GM23338 (cell line): Measurements from ENCODE around the gene NDUFAF7. TPM values are rescaled to one million over a fixed set of nuclear protein-coding genes. Genes with fewer than 3 reads are reported as not detected.

Experiments
- ATAC-seq: fragments of 200-7000 bp; cut with Tn5 transposase; 3 replicates; pipeline ENCODE4 v1.9.1; 2020
- DNase-seq: peaks from one replicate; pipeline ENCODE4 v3.0.0-alpha.2; 2015; ENCODE audit warnings: low spot score
- H2AFZ ChIP-seq: fragments of 200-600 bp; sonication (generic); 2 replicates; pipeline ENCODE4 v1.8.0; 2016; ENCODE audit warnings: antibody characterized with exemption, mild to moderate bottlenecking, moderate library complexity
- H3F3A ChIP-seq: fragments of 200-600 bp; sonication (generic); replicated peaks from 2 replicates; pipeline ENCODE4 v1.8.0; 2017; ENCODE audit warnings: antibody characterized with exemption, mixed run types, low read depth
- H3K27ac ChIP-seq: fragments of 200-600 bp; sonication (generic); 2 replicates; pipeline ENCODE4 v1.6.1; 2016; ENCODE audit warnings: low read depth
- H3K27me3 ChIP-seq: fragments of 200-600 bp; sonication (generic); 2 replicates; pipeline ENCODE4 v1.8.0; 2016; ENCODE audit warnings: mild to moderate bottlenecking, mixed run types, moderate library complexity; ENCODE audit not compliant: insufficient read depth
- H3K36me3 ChIP-seq: fragments of 200-600 bp; sonication (generic); 2 replicates; pipeline ENCODE4 v1.8.0; 2016; ENCODE audit warnings: mild to moderate bottlenecking; ENCODE audit not compliant: insufficient read depth
- H3K4me1 ChIP-seq: fragments of 200-600 bp; sonication (generic); 2 replicates; pipeline ENCODE4 v1.8.0; 2016; ENCODE audit warnings: mild to moderate bottlenecking, moderate library complexity; ENCODE audit not compliant: insufficient read depth
- H3K4me2 ChIP-seq: fragments of 200-600 bp; sonication (generic); 2 replicates; pipeline ENCODE4 v1.7.1; 2017; ENCODE audit warnings: mixed run types
- H3K4me3 ChIP-seq: fragments of 200-600 bp; sonication (generic); 2 replicates; pipeline ENCODE4 v1.6.1; 2016; ENCODE audit warnings: mixed run types
- H3K79me2 ChIP-seq: fragments of 200-600 bp; sonication (generic); replicated peaks from 2 replicates; pipeline ENCODE4 v1.8.0; 2017; ENCODE audit warnings: mild to moderate bottlenecking; ENCODE audit not compliant: insufficient read depth
- H3K9me2 ChIP-seq: fragments of 200-600 bp; sonication (generic); 2 replicates; pipeline ENCODE4 v1.8.0; 2017; ENCODE audit not compliant: insufficient read depth
- H4K20me1 ChIP-seq: fragments of 200-600 bp; sonication (generic); replicated peaks from 2 replicates; pipeline ENCODE4 v1.8.0; 2017; ENCODE audit warnings: mild to moderate bottlenecking; ENCODE audit not compliant: insufficient read depth
- H3K27ac Mint-ChIP-seq: 2 replicates; pipeline ENCODE4 v1.8.0; 2020; ENCODE audit warnings: inconsistent platforms, mild to moderate bottlenecking, moderate library complexity, mixed read lengths
- H3K27me3 Mint-ChIP-seq: 3 replicates; pipeline ENCODE4 v1.8.0; 2022; ENCODE audit warnings: low read depth, mild to moderate bottlenecking, moderate library complexity, mixed read lengths, inconsistent platforms; ENCODE audit not compliant: insufficient read depth, poor library complexity
- H3K36me3 Mint-ChIP-seq: 3 replicates; pipeline ENCODE4 v1.8.0; 2021; ENCODE audit warnings: low read depth, mild to moderate bottlenecking, inconsistent platforms, moderate library complexity, mixed read lengths
- H3K4me1 Mint-ChIP-seq: 3 replicates; pipeline ENCODE4 v1.8.0; 2020; ENCODE audit warnings: mild to moderate bottlenecking, inconsistent platforms, mixed read lengths
- H3K4me3 Mint-ChIP-seq: 3 replicates; pipeline ENCODE4 v1.8.0; 2021; ENCODE audit warnings: moderate library complexity, mild to moderate bottlenecking, inconsistent platforms, mixed read lengths
- H3K9me3 Mint-ChIP-seq: 3 replicates; pipeline ENCODE4 v1.8.0; 2020; ENCODE audit warnings: moderate library complexity, mild to moderate bottlenecking, inconsistent platforms, mixed read lengths
- EZH2phosphoT487 ChIP-seq: fragments of 200-600 bp; sonication (generic); IDR thresholded peaks from one replicate; pipeline ENCODE4 v1.8.1; 2018; ENCODE audit warnings: antibody characterized with exemption; ENCODE audit not compliant: unreplicated experiment
- ZNF114 ChIP-seq: fragments of 250-450 bp; sonication (Bioruptor Pico); IDR thresholded peaks from 2 replicates; pipeline ENCODE4 v1.5.0; 2020; ENCODE audit warnings: mild to moderate bottlenecking, moderate library complexity
- polyA plus RNA-seq: library from polyadenylated mRNA; unstranded; fragments of >200 nt; fragmentation: Nextera tagmentation; extraction: Ambion mirVana; gene quantifications from 2 replicates; pipeline ENCODE4 v1.2.1, GENCODE V29; 2016
- total RNA-seq: library from RNA; depleted of rRNA; stranded (reverse); fragments of >200 nt; shearing (Covaris generic); gene quantifications from 2 replicates; pipeline ENCODE4 v1.2.3, GENCODE V29; 2014
- TF ChIP-seq, protein P1 (sequence below): fragments of 250-450 bp; sonication (Bioruptor Pico); IDR thresholded peaks from 2 replicates; pipeline ENCODE4 v1.5.0; 2020; ENCODE audit warnings: mild to moderate bottlenecking, moderate library complexity
- TF ChIP-seq, protein P2 (sequence below), 2 experiments: fragments of 200-600 bp in 1 of 2; sonication (generic) in 1 of 2; conservative IDR thresholded peaks; 2 replicates each; pipeline versions ENCODE4 v1.5.1 to v1.6.1; 2016 to 2017; ENCODE audit warnings: antibody characterized with exemption in 2 of 2, low read depth in 2 of 2, mild to moderate bottlenecking in 2 of 2, moderate library complexity in 1 of 2

NDUFAF7 gene
- total and polyA plus RNA-seq, 2 experiments from 2014 or later = 47.4 to 58.2 TPM

DNA sequence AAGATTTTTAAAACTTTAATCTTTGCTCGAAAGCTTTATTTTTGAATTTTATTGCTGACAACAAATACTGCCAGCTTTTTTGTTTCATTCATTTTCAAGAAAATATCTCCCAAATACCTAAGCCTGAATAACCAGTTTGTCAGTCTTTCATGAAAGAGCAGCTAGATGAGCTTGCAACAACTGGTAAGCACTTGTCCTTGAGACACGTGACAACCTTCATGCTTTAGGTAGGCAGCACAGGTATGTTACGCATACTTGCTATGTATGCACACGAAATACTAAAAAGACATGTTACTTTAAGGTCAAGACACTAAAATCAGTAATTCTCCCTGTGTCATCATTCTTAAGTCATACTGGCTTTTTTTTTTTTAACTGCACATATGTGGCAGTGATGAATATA, 12.4 kb upstream of the NDUFAF7 start:
- Histone ChIP-seq H3K27ac (peak overlapping the region; percentile 56), H3K9me2 (no peaks in the 10 kb centered on the region), H4K20me1 (peaks cover 10% of the 10 kb centered on the region; the same call in 1 of the 2 replicates), H3K27me3 (no peaks in the 10 kb centered on the region), H3K4me3 (no peak overlapping the region), H3K4me1 (peaks cover 7% of the 10 kb centered on the region), H2AFZ (no peak overlapping the region), H3F3A (peaks cover 14% of the 10 kb centered on the region; the same call in 1 of the 2 replicates), H3K36me3 (peaks cover 84% of the 10 kb centered on the region), H3K79me2 (peaks cover 65% of the 10 kb centered on the region), H3K4me2 (no peak overlapping the region)
- ATAC-seq (no peak), DNase-seq (no peak)
- Mint-ChIP-seq H3K27me3 (peaks cover 2% of the 10 kb centered on the region), H3K4me3 (no peak overlapping the region), H3K9me3 (no peaks in the 10 kb centered on the region), H3K4me1 (peaks cover 9% of the 10 kb centered on the region; the same call in 2 of the 3 replicates), H3K27ac (no peak overlapping the region), H3K36me3 (peaks cover 93% of the 10 kb centered on the region)
- TF ChIP-seq, protein P1, sequence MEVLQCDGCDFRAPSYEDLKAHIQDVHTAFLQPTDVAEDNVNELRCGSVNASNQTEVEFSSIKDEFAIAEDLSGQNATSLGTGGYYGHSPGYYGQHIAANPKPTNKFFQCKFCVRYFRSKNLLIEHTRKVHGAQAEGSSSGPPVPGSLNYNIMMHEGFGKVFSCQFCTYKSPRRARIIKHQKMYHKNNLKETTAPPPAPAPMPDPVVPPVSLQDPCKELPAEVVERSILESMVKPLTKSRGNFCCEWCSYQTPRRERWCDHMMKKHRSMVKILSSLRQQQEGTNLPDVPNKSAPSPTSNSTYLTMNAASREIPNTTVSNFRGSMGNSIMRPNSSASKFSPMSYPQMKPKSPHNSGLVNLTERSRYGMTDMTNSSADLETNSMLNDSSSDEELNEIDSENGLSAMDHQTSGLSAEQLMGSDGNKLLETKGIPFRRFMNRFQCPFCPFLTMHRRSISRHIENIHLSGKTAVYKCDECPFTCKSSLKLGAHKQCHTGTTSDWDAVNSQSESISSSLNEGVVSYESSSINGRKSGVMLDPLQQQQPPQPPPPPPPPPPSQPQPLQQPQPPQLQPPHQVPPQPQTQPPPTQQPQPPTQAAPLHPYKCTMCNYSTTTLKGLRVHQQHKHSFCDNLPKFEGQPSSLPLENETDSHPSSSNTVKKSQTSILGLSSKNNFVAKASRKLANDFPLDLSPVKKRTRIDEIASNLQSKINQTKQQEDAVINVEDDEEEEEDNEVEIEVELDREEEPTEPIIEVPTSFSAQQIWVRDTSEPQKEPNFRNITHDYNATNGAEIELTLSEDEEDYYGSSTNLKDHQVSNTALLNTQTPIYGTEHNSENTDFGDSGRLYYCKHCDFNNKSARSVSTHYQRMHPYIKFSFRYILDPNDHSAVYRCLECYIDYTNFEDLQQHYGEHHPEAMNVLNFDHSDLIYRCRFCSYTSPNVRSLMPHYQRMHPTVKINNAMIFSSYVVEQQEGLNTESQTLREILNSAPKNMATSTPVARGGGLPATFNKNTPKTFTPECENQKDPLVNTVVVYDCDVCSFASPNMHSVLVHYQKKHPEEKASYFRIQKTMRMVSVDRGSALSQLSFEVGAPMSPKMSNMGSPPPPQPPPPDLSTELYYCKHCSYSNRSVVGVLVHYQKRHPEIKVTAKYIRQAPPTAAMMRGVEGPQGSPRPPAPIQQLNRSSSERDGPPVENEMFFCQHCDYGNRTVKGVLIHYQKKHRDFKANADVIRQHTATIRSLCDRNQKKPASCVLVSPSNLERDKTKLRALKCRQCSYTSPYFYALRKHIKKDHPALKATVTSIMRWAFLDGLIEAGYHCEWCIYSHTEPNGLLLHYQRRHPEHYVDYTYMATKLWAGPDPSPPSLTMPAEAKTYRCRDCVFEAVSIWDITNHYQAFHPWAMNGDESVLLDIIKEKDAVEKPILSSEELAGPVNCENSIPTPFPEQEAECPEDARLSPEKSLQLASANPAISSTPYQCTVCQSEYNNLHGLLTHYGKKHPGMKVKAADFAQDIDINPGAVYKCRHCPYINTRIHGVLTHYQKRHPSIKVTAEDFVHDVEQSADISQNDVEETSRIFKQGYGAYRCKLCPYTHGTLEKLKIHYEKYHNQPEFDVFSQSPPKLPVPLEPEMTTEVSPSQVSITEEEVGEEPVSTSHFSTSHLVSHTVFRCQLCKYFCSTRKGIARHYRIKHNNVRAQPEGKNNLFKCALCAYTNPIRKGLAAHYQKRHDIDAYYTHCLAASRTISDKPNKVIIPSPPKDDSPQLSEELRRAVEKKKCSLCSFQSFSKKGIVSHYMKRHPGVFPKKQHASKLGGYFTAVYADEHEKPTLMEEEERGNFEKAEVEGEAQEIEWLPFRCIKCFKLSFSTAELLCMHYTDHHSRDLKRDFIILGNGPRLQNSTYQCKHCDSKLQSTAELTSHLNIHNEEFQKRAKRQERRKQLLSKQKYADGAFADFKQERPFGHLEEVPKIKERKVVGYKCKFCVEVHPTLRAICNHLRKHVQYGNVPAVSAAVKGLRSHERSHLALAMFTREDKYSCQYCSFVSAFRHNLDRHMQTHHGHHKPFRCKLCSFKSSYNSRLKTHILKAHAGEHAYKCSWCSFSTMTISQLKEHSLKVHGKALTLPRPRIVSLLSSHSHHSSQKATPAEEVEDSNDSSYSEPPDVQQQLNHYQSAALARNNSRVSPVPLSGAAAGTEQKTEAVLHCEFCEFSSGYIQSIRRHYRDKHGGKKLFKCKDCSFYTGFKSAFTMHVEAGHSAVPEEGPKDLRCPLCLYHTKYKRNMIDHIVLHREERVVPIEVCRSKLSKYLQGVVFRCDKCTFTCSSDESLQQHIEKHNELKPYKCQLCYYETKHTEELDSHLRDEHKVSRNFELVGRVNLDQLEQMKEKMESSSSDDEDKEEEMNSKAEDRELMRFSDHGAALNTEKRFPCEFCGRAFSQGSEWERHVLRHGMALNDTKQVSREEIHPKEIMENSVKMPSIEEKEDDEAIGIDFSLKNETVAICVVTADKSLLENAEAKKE (CRISPR knock-in tag) = no peak
- TF ChIP-seq ZNF114 (CRISPR knock-in tag) (no peak), EZH2phosphoT487 (no peak)
- TF ChIP-seq, protein P2, sequence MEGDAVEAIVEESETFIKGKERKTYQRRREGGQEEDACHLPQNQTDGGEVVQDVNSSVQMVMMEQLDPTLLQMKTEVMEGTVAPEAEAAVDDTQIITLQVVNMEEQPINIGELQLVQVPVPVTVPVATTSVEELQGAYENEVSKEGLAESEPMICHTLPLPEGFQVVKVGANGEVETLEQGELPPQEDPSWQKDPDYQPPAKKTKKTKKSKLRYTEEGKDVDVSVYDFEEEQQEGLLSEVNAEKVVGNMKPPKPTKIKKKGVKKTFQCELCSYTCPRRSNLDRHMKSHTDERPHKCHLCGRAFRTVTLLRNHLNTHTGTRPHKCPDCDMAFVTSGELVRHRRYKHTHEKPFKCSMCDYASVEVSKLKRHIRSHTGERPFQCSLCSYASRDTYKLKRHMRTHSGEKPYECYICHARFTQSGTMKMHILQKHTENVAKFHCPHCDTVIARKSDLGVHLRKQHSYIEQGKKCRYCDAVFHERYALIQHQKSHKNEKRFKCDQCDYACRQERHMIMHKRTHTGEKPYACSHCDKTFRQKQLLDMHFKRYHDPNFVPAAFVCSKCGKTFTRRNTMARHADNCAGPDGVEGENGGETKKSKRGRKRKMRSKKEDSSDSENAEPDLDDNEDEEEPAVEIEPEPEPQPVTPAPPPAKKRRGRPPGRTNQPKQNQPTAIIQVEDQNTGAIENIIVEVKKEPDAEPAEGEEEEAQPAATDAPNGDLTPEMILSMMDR (conservative IDR thresholded peaks at IDR 0.05; ENCODE audit: low read depth in 2 of 2) = no peak
